Measurements from ENCODE around the gene MAP3K1.
"Not testable (repeated sequence)": the region's sequence is repeated elsewhere in the genome, so short reads cannot be mapped to it uniquely, and the experiment has no call there.

Gene MAP3K1

GRCh38 chr5:56814963-56815657 lies at the start of gene MAP3K1:
Gene MAP3K1 (plus strand): TSS chr5:56815549. CDS start chr5:56815574, 25 bp downstream.
- DNase-seq (ENCODE audit: low read depth) = peak; percentile 75

GRCh38 chr5:56766926-56767325 lies 48.4 kb upstream of the MAP3K1 start:
- no peak for DNase-seq (ENCODE audit: low read depth)

- no peak for DNase-seq (ENCODE audit: low read depth)
Observed at GRCh38 chr5:56769875-56770604, 45.3 kb upstream of the MAP3K1 start.

DNA sequence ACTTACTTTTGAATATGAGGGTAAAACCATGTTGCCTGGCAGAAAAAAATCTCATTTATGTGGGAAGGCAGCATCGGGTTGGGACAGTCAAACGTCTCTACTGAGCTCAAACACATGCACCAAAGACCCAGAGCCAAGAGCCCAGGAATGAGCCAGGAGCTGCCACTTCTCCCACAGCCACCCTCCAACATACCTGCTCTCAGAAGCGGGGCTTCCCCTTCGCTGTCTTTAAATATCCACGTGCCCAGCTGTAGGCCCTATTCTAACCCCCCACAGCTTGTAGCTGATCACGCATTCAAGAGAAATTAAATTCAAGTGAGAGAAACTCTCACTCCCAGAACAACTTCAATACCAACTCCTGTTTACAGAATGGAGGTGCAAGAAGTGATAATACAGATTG lies 42.6 kb upstream of the MAP3K1 start:
- no peak for DNase-seq (ENCODE audit: low read depth)

DNA sequence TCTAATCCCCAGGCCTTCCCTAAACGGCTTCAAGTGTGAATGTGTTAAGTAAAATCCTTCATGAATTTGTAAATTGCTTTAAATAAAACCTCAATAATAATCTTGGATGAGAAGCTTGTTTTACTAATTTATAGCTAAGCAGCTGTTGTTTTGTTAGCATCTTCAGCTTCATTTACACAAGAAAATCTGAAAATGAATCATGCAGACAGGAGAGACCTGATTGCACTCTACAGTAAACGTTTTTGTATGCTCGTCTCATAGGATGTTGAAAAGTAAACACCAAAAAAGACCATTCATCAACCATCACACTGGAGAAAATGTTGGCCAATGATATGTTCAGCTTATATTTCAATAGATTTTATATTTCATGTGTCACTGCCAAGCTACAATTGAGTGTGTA lies 40.4 kb upstream of the MAP3K1 start:
- no peak for DNase-seq (ENCODE audit: low read depth)

DNA sequence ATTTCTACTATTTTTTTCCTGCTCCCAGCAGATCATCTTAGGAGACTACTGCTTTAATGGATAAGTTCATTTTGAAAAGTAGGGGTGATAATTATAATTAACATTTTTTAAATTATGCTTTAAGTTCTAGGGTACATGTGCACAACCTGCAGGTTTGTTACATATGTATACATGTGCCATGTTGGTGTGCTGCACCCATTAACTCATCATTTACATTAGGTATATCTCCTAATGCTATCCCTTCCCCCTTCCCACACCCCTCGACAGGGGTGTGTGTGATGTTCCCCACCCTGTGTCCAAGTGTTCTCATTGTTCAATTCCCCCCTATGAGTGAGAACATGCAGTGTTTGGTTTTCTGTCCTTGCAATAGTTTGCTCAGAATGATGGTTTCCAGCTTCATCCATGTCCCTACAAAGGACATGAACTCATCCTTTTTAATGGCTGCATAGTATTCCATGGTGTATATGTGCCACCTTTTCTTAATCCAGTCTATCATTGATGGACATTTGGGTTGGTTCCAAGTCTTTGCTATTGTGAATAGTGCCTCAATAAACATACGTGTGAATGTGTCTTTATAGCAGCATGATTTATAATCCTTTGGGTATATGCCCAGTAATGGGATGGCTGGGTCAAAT lies 39.0 kb upstream of the MAP3K1 start:
- DNase-seq (ENCODE audit: low read depth) = not testable (repeated sequence)

DNA sequence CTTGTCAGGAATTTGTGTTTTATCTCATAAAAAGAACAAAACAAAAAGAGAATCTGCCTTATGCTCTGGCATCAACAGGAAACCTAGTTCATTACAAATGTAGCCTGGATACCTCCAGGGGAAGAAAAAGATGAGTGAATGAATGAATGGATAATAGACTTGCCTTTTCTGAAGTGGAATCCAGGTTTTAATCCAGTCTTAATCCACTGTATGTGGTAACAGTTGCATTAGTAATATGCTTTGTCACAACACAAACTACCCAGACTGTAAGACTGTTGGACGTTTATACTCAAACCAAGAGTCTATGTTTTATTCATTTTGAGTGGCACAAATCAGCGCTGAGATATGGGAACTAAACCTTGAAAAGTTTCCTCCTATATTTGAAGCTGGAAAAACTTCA lies 32.1 kb upstream of the MAP3K1 start:
- no peak for DNase-seq (ENCODE audit: low read depth)

DNA sequence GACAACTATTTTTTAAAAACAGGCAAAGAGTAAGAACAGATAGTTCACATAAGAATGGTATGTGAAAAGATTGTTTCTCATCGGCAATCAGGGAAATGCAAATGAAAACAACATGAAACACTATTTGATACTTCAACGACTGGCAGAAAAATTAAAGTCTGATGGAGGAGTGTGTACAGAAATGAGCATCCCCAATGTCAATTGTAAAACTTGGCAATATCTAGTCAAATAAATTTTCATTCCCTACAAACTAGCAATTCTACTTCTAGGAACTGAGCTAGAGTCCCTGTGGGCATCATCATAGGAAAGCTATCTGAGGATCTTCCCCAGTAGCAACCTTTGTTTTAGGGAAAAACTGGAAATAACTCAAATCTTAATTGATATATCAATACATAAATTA lies 29.0 kb upstream of the MAP3K1 start:
- DNase-seq (ENCODE audit: low read depth) = no peak

DNA sequence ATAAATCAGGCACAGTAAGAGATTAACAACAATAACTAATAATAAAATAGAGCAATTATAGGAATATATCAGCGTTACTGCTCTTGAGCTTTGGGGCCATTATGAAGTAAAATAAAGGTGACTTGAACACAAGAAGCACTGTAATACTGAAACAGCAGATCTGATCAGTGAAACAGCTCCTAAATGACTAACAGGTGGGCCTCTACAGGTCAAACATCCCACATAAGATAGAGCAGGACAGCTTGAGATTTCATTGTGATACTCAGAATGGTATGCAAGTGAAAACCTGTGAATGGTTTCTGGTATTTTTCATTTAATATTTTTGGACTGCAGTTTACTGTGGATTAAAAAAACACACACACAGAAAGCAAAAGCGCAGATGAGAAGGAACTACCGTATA lies 24.0 kb upstream of the MAP3K1 start:
- DNase-seq (ENCODE audit: low read depth) = no peak

- no peak for DNase-seq (ENCODE audit: low read depth)
Observed at GRCh38 chr5:56798521-56798920, 16.8 kb upstream of the MAP3K1 start.

- no peak for DNase-seq (ENCODE audit: low read depth)
Observed at GRCh38 chr5:56800186-56800585, 15.2 kb upstream of the MAP3K1 start.

GRCh38 chr5:56801256-56801655 lies 14.1 kb upstream of the MAP3K1 start:
- DNase-seq (ENCODE audit: low read depth) = no peak

DNA sequence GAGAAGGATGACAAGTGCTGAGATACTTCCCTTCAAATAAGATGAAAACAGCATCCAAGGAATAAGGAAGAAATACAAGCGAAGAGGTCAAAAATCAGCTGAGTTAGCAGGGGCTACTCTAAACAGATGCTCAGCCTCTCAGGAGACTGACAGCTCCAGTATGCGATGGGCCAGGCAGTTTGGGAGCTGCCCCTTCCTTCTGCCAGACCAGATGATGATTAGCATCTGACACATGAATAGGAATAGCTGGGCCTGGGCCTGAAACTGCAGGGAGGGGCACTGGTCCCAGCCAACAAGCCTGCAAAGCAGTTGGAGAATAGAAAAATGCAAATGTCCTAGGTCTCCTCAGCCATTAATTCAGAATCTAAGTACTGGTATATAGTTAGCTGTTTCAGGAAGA lies 13.1 kb upstream of the MAP3K1 start:
- DNase-seq (ENCODE audit: low read depth) = no peak

GRCh38 chr5:56803025-56803424 lies 12.3 kb upstream of the MAP3K1 start:
- DNase-seq (ENCODE audit: low read depth) = no peak

- DNase-seq (ENCODE audit: low read depth) = no peak
Observed at GRCh38 chr5:56803894-56804293, 11.5 kb upstream of the MAP3K1 start.

DNA sequence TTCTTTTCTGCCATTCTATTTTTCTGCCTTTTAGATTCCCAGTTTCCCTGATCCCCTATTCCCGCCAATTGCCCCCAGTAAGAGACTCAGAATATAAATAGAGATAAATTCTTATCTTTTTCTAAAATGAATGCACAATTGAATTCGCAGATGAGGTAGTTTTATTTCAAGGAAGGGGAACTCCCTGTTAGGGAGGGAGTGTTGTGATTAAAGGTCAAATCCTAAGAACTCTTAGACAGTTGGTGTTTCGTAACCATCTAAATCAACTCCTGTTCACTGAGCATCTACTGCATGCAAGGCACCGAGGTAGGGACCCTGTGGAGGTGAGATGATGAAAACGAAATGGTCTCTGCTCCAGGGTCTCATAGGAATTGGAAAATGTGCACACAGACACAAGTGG lies 7.7 kb upstream of the MAP3K1 start:
- DNase-seq (ENCODE audit: low read depth) = no peak

DNA sequence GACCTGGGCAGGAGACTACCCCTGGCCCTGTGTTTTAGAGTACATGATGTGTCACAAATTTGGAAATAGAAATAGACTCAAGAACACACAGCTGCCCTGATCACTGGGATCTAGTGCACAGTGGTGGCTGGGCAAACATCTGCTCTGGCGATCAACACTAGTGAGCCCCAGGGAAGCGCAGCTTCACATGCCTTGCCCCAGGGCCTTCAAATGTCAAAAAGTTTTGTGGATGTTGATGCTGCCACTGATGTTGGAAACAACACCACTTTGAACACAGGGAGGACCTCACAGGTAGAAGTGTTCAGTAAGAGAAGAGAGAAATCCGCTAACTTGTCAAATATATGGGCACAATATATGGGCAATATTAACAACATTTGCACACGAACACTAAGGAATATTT lies 7.1 kb upstream of the MAP3K1 start:
- no peak for DNase-seq (ENCODE audit: low read depth)

DNA sequence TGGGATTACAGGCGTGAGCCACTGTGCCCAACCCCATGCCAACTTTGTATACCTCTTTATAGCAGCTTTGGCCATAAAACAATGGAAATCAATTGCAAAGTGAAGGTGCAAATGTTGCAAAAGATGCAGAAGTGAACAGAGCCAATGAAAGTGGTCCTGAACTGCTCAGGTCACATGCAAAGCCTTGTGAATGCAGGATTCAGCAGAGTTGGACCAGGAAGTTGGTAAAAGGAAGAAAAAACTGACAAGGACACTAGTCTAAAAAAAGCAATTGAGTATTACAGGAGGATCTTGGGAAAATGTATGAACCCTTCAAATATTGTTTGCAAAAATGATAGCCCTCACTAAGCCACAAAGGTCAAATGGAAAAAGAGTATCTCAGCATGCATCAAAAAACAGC lies 4.5 kb upstream of the MAP3K1 start:
- no peak for DNase-seq (ENCODE audit: low read depth)

DNA sequence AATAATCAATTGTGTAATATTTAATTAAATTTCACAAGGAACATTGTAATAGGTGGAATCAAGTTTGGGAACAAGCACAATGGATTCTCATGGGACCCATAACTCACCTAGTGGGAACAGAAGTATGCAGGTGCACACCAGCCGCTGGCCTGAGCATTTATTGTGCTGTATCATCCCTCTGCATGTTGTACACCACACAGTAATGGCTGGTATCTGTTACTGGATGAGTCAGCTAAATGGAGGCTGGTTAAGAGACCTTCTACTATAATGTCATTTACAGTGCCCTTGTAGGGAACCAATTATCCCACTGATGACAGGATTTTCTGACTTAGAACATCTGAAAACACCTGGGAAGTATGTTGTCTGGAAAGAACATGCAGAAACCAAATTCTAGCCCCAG lies 3.2 kb upstream of the MAP3K1 start:
- no peak for DNase-seq (ENCODE audit: low read depth)

GRCh38 chr5:56813302-56813701 lies 2.0 kb upstream of the MAP3K1 start:
- no peak for DNase-seq (ENCODE audit: low read depth)

DNA sequence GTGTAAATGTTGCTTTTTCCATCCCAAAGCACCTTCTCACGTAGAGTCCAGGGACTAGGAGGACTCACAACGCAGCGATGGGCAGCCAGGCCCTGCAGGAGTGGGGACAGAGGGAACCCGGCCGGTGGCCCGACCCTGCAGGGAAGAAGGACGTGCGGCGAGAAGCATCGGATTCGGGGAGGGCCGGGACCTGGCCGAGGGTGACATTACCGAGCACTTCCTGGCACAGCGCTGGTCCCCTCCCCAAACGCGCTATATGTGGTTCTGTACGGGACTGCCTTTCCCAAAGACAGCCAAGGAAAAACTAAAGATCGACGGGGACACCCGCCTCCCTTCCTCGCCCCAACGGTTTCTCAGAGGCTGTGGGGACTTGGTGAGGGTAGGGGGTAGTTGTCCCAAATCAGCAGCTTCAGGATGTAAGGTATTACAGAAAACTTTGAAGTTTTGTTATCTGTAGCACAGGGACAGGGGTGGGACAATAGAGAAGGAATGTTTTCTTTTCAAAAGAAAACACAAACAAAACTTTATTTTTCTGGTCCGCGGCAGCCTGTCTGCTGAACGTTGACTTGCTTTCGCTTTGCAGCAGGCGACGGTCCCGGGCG lies 887 bp upstream of the MAP3K1 start:
- peak; percentile 8 for DNase-seq (ENCODE audit: low read depth)

DNA sequence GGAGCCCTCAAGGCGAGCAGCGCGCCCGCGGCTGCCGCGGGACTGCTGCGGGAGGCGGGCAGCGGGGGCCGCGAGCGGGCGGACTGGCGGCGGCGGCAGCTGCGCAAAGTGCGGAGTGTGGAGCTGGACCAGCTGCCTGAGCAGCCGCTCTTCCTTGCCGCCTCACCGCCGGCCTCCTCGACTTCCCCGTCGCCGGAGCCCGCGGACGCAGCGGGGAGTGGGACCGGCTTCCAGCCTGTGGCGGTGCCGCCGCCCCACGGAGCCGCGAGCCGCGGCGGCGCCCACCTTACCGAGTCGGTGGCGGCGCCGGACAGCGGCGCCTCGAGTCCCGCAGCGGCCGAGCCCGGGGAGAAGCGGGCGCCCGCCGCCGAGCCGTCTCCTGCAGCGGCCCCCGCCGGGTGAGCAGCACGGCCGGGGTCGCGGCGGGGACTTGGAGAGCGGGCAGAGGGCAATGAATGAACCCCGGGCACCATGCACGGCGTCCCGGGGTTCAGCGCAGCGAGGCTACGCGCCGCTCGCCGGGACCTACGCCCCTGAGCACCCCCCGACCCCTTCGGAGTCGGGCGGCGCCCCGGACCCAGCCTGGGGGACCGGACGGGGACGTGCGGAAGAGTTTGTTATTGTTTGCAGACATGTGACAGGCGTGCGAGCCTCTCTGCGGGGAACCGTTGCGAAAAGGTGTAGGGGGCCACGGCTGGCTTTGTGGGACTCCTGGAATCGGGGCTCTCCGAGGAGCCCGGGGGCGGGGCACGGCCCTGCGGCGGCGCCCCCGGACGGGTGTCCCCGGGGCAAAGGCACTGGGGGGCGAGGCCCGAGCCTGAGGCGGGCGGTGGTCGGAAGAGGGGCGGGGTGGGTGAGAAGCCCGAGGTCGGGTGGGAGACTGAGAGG lies 553 bp downstream of the MAP3K1 start:
- peak; percentile 17 for DNase-seq (ENCODE audit: low read depth)

All from stimulated activated CD8-positive, alpha-beta memory T cell treated with anti-CD3 and anti-CD28 coated beads, Interleukin-12 subunit alpha, Interleukin-12 subunit beta, amount 100 ng/mL, for 4 hours (primary cell).